Neural progenitor cell (in vitro differentiated cells): Measurements from ENCODE around the gene ALDH5A1.
A peak's percentile ranks its signal among the peaks of the same experiment; 100 is the strongest.

Experiments
- CTCF ChIP-seq: fragments of 200-600 bp; sonication (generic); IDR thresholded peaks from 2 replicates; pipeline ENCODE4 v1.5.1; 2017; ENCODE audit warnings: antibody characterized with exemption, mild to moderate bottlenecking
- EZH2 ChIP-seq: fragments of 200-600 bp; sonication (generic); IDR thresholded peaks from 2 replicates; pipeline ENCODE4 v1.6.1; 2017; ENCODE audit warnings: antibody characterized with exemption, mild to moderate bottlenecking, moderate library complexity
- EZH2phosphoT487 ChIP-seq: fragments of 200-600 bp; sonication (generic); IDR thresholded peaks from 2 replicates; pipeline ENCODE4 v1.6.1; 2017; ENCODE audit warnings: antibody characterized with exemption

GRCh38 chr6:24494821-24495795 lies at the start of gene ALDH5A1:
- TF ChIP-seq CTCF (peak; percentile 29), EZH2 (no peak), EZH2phosphoT487 (peak; percentile 23)
